Testis (tissue), 2 donors: ENCODE results near the gene MAN2C1.

Experiments
- POLR2A ChIP-seq: fragments of 450-650 bp; IDR thresholded peaks from one replicate; pipeline ENCODE4 v1.6.1; 2017; ENCODE audit warnings: antibody characterized with exemption, mild to moderate bottlenecking, moderate library complexity
- TF ChIP-seq, protein P1 (sequence below), 3 experiments: fragments of 450-650 bp in 2 of 3; fragments of 200-600 bp in 1 of 3; sonication (generic) in 1 of 3; IDR thresholded peaks; one replicate each; pipeline ENCODE4 v1.5.1; 2016 to 2019; ENCODE audit warnings: antibody characterized with exemption in 3 of 3, mild to moderate bottlenecking in 2 of 3, moderate library complexity in 1 of 3

DNA sequence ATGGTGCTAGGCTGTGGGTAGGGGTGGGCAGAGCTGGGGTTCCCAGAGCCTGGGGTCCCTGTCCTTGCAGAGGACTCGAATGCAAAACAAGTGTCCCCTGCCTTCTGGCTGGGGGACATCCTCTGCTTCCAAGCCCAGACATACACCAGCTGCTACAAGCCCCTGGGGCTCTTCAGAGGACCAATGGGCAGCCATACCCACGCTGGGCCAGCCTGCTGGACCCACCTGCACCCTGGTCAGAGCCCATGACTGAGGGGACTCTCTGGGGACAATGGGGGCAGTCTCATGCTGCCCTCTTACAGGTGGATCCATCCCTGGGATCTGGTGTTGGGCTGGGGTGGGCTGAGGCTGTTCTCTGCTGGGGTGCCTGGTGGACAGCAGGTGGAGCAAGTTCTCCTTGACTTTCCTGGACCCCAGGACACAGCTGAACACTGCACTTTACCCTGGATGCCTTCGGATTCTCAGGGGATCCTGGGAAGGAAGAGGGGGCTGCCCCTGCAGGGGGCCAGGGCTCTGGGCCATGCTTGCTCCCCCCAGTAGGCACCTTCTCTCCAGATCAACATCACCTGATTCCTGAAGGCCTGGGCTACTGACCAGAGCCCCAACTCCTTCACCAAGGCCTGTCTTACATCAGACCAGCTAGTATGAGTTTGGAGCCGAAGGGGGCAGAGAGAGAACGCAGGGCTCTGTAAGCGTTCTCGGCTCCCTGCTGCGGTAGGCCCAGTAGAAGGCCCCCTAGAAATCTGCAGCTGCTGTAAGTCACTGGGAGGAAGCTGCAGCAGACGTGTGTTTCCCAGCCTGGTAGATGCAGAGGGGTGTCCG lies 39.7 kb downstream of the MAN2C1 start:
- TF ChIP-seq POLR2A: no peak
- TF ChIP-seq, protein P1, sequence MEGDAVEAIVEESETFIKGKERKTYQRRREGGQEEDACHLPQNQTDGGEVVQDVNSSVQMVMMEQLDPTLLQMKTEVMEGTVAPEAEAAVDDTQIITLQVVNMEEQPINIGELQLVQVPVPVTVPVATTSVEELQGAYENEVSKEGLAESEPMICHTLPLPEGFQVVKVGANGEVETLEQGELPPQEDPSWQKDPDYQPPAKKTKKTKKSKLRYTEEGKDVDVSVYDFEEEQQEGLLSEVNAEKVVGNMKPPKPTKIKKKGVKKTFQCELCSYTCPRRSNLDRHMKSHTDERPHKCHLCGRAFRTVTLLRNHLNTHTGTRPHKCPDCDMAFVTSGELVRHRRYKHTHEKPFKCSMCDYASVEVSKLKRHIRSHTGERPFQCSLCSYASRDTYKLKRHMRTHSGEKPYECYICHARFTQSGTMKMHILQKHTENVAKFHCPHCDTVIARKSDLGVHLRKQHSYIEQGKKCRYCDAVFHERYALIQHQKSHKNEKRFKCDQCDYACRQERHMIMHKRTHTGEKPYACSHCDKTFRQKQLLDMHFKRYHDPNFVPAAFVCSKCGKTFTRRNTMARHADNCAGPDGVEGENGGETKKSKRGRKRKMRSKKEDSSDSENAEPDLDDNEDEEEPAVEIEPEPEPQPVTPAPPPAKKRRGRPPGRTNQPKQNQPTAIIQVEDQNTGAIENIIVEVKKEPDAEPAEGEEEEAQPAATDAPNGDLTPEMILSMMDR (IDR thresholded peaks at IDR 0.05): no peak
